Uterus (tissue), 4 donors: ENCODE measurements around the gene NLRP12. TPM values are rescaled to one million over a fixed set of nuclear protein-coding genes. Genes with fewer than 3 reads are reported as not detected.
"Not testable (repeated sequence)": the region's sequence is repeated elsewhere in the genome, so short reads cannot be mapped to it uniquely, and the experiment has no call there.

Experiments used
- DNase-seq, 2 donors: peaks; one replicate each; pipeline ENCODE4 v3.0.0-alpha.2; 2019 to 2020
- H3K27ac ChIP-seq, 2 donors: fragments of 200-600 bp; sonication (generic); 1 replicate in 1 of 2; 2 replicates in 1 of 2; pipeline ENCODE4 v1.5.1; 2016 to 2018
- H3K27me3 ChIP-seq, 2 donors: fragments of 200-600 bp; sonication (generic); one replicate each; pipeline ENCODE4 v1.5.1; 2018 to 2019; ENCODE audit warnings: control low read depth in 1 of 2
- H3K36me3 ChIP-seq, 2 donors: fragments of 200-600 bp; sonication (generic); one replicate each; pipeline ENCODE4 v1.5.1; 2019; ENCODE audit warnings: control low read depth in 1 of 2
- H3K4me1 ChIP-seq, 2 donors: fragments of 200-600 bp; sonication (generic); one replicate each; pipeline ENCODE4 v1.5.1; 2018 to 2019; ENCODE audit warnings: control low read depth in 1 of 2
- H3K4me3 ChIP-seq, 2 donors: fragments of 200-600 bp; sonication (generic); 1 replicate in 1 of 2; 2 replicates in 1 of 2; pipeline ENCODE4 v1.5.1; 2018 to 2019; ENCODE audit warnings: mild to moderate bottlenecking in 1 of 2
- H3K9me3 ChIP-seq, 2 donors: fragments of 200-600 bp; sonication (generic); one replicate each; pipeline ENCODE4 v1.5.1; 2019; ENCODE audit warnings: control low read depth in 1 of 2
- CTCF ChIP-seq, 4 experiments: fragments of 200-600 bp in 2 of 4; fragments of 450-650 bp in 2 of 4; sonication (generic) in 2 of 4; IDR thresholded peaks; one replicate each; pipeline ENCODE4 v1.5.1; 2016 to 2019; ENCODE audit warnings: antibody characterized with exemption in 4 of 4, mild to moderate bottlenecking in 2 of 4, moderate library complexity in 1 of 4
- POLR2A ChIP-seq, 2 donors: fragments of 450-650 bp; IDR thresholded peaks; one replicate each; pipeline ENCODE4 v1.6.1; 2016; ENCODE audit warnings: antibody characterized with exemption in 2 of 2, mild to moderate bottlenecking in 1 of 2, moderate library complexity in 1 of 2
- intact Hi-C: fragments of 100-400 bp; cut with DNase I; formaldehyde crosslinking; loops from one replicate; pipeline ENCODE4 v1.15.1; 2023; ENCODE audit warnings: low total_unique reads
- total RNA-seq, 4 donors: library from RNA; depleted of rRNA in 3 of 4; stranded (reverse); fragments of >200 nt in 3 of 4; gene quantifications; one replicate each; pipeline versions ENCODE4 v1.1.0 to v1.2.4, GENCODE V29; 2014 to 2023
- donor health status: DM: yes; HTN: yes; CAD: no.

NLRP12 gene
- total RNA-seq = under 1 TPM in 3 of 4 donors, not detected in 1; 0.34 to 0.90 (median 0.59) TPM

- TF ChIP-seq CTCF (IDR thresholded peaks at IDR 0.05) = no peak
- TF ChIP-seq POLR2A (IDR thresholded peaks at IDR 0.05) = no peak
- H3K27ac ChIP-seq = no peak within 1 kb of the TSS
- no peaks in the 10 kb centered on the region for H3K36me3 ChIP-seq
- no peaks in the 10 kb centered on the region for H3K4me1 ChIP-seq
- no peak within 1 kb of the TSS for H3K4me3 ChIP-seq
- intact Hi-C loops = no loop called here
- DNase-seq = no peak
- H3K9me3 ChIP-seq = no peaks in the 10 kb centered on the region
- no peaks in the 10 kb centered on the region for H3K27me3 ChIP-seq
Observed at GRCh38 chr19:53824134-53824611, at the start of gene NLRP12. Gene NLRP12 (minus strand): TSS chr19:53824314. CDS start chr19:53824174, 140 bp downstream.

- DNase-seq = no peak
- intact Hi-C loops = no loop called here
- no peaks in the 10 kb centered on the region for H3K27me3 ChIP-seq
- no peaks in the 10 kb centered on the region for H3K36me3 ChIP-seq
- TF ChIP-seq CTCF (IDR thresholded peaks at IDR 0.05) (no peak), POLR2A (IDR thresholded peaks at IDR 0.05) (no peak)
- no peak overlapping the region for H3K4me3 ChIP-seq
- H3K4me1 ChIP-seq = no peaks in the 10 kb centered on the region
- no peak overlapping the region for H3K27ac ChIP-seq
- no peaks in the 10 kb centered on the region for H3K9me3 ChIP-seq
Observed at GRCh38 chr19:53872762-53873161, 48.6 kb upstream of the NLRP12 start.

GRCh38 chr19:53871454-53871853 is 47.3 kb upstream of the NLRP12 start:
- Histone ChIP-seq H3K27me3 (no peaks in the 10 kb centered on the region), H3K4me1 (no peaks in the 10 kb centered on the region), H3K9me3 (no peaks in the 10 kb centered on the region), H3K27ac (no peak overlapping the region), H3K36me3 (no peaks in the 10 kb centered on the region), H3K4me3 (no peak overlapping the region)
- intact Hi-C loops = no loop called here
- no peak for DNase-seq
- TF ChIP-seq POLR2A (IDR thresholded peaks at IDR 0.05) (no peak), CTCF (IDR thresholded peaks at IDR 0.05) (no peak)

GRCh38 chr19:53870485-53870844 is 46.4 kb upstream of the NLRP12 start:
- no peak for TF ChIP-seq POLR2A (IDR thresholded peaks at IDR 0.05)
- no peak for TF ChIP-seq CTCF (IDR thresholded peaks at IDR 0.05)
- intact Hi-C loops = no loop called here
- no peak for DNase-seq
- H3K4me1 ChIP-seq = no peaks in the 10 kb centered on the region
- H3K36me3 ChIP-seq = no peaks in the 10 kb centered on the region
- no peaks in the 10 kb centered on the region for H3K27me3 ChIP-seq
- H3K4me3 ChIP-seq = peak overlapping the region in 1 of 2 donors; percentile 92
- peak overlapping the region; percentile 86 to 99 for H3K27ac ChIP-seq
- H3K9me3 ChIP-seq = no peaks in the 10 kb centered on the region

- H3K9me3 ChIP-seq, intact Hi-C loops, DNase-seq, H3K36me3 ChIP-seq, H3K4me1 ChIP-seq, H3K27me3 ChIP-seq: not testable (repeated sequence)
- peak overlapping the region; percentile 86 to 99 for H3K27ac ChIP-seq
- peak overlapping the region; percentile 74 to 92 for H3K4me3 ChIP-seq
Observed at GRCh38 chr19:53869805-53870484, 45.8 kb upstream of the NLRP12 start.
